HepG2 (cell line): ENCODE measurements around the gene DDX24. TPM values are rescaled to one million over a fixed set of nuclear protein-coding genes. Genes with fewer than 3 reads are reported as not detected.

Experiments
- ARNTL ChIP-seq: sonication (generic); formaldehyde crosslinking; IDR thresholded peaks from 2 replicates; pipeline ENCODE4 v1.4.0; 2020; ENCODE audit warnings: mild to moderate bottlenecking, missing genetic modification reagents
- DNMT1 ChIP-seq: sonication (generic); formaldehyde crosslinking; IDR thresholded peaks from 2 replicates; pipeline ENCODE4 v1.5.1; 2020; ENCODE audit warnings: mild to moderate bottlenecking, missing genetic modification reagents
- RARA ChIP-seq: IDR thresholded peaks from 2 replicates; pipeline ENCODE4 v1.6.1; 2016; ENCODE audit warnings: missing genetic modification reagents, missing compliant biosample characterization
- TEAD3 ChIP-seq: optimal IDR thresholded peaks from 2 replicates; pipeline ENCODE3; 2016; ENCODE audit warnings: borderline replicate concordance
- U2AF2 ChIP-seq: fragments of 200-400 bp; formaldehyde crosslinking; IDR thresholded peaks from 2 replicates; pipeline ENCODE4 v1.6.1; 2017; ENCODE audit warnings: low read depth, mild to moderate bottlenecking, low read length
- ZNF562 ChIP-seq: sonication (generic); formaldehyde crosslinking; IDR thresholded peaks from 2 replicates; pipeline ENCODE4 v1.8.0; 2022; ENCODE audit warnings: missing genetic modification reagents, borderline replicate concordance
- ZNF746 ChIP-seq: sonication (generic); formaldehyde crosslinking; IDR thresholded peaks from 2 replicates; pipeline ENCODE4 v1.8.0; 2022; ENCODE audit warnings: mild to moderate bottlenecking, missing genetic modification reagents
- ZNF792 ChIP-seq: IDR thresholded peaks from 2 replicates; pipeline ENCODE4 v1.6.1; 2016
- polyA plus RNA-seq, 8 experiments: library from polyadenylated mRNA; depleted of rRNA in 3 of 8; stranded (reverse) in 7 of 8; unstranded in 1 of 8; fragments of >200 nt; fragmentation: Illumina TruSeq in 4 of 8; extraction: Trizol in 4 of 8; gene quantifications; 2 replicates each; pipeline versions ENCODE4 v1.2.1 to v1.2.3, GENCODE V29; 2011 to 2016; ENCODE audit warnings: low read depth in 4 of 8, missing spikeins in 1 of 8, mixed read lengths in 1 of 8; ENCODE audit not compliant: insufficient read depth in 1 of 8
- total RNA-seq, 5 experiments: library from RNA; depleted of rRNA; stranded (reverse); fragments of >200 nt; fragmentation: Illumina TruSeq; extraction: Trizol; gene quantifications; 2 replicates each; pipeline ENCODE4 v1.2.3, GENCODE V29; 2016; ENCODE audit warnings: low read depth in 1 of 5
- TF ChIP-seq, protein P1 (sequence below): sonication (generic); formaldehyde crosslinking; IDR thresholded peaks from 2 replicates; pipeline ENCODE4 v1.4.0; 2020; ENCODE audit warnings: missing genetic modification reagents, borderline replicate concordance
- TF ChIP-seq, protein P2 (sequence below), 2 experiments: fragments of 450-650 bp in 1 of 2; sonication (generic) in 1 of 2; formaldehyde crosslinking in 1 of 2; IDR thresholded peaks; 2 replicates each; pipeline versions ENCODE4 v1.6.1 to v1.8.0; 2016 to 2022; ENCODE audit warnings: antibody characterized with exemption in 1 of 2, mild to moderate bottlenecking in 1 of 2, missing genetic modification reagents in 1 of 2
- TF ChIP-seq, protein P3 (sequence below): sonication (generic); formaldehyde crosslinking; IDR thresholded peaks from 2 replicates; pipeline ENCODE4 v1.4.0; 2020; ENCODE audit warnings: mild to moderate bottlenecking, missing genetic modification reagents
- TF ChIP-seq, protein P4 (sequence below): sonication (generic); formaldehyde crosslinking; IDR thresholded peaks from 2 replicates; pipeline ENCODE4 v1.4.0; 2020; ENCODE audit warnings: missing genetic modification reagents

DDX24 gene
- total and polyA plus RNA-seq, 2 of the 13 experiments (the other 11 are each of a cell fraction or from before 2014, with no cell fraction given): 67.3 to 149 TPM

DNA sequence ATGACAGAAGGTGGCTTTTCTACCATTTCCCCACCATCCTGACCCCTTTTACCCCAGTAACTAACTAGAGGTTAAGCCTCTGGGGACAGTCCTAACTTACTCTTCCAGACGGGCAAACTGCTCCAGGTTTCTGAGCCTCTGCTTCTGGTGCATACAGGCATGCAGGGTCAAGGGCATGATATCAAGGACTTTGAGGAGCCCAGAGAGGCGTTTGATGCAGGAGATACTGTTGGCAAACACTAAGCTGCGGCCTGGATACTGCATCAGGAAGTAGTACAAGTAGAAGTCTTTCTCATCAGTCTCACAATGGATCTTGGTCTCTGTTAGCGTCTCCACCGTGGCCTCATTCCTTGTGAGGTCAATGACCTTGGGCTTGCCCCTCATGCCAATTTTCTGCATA is 21.0 kb downstream of the DDX24 start (continued):
- TF ChIP-seq, protein P1, sequence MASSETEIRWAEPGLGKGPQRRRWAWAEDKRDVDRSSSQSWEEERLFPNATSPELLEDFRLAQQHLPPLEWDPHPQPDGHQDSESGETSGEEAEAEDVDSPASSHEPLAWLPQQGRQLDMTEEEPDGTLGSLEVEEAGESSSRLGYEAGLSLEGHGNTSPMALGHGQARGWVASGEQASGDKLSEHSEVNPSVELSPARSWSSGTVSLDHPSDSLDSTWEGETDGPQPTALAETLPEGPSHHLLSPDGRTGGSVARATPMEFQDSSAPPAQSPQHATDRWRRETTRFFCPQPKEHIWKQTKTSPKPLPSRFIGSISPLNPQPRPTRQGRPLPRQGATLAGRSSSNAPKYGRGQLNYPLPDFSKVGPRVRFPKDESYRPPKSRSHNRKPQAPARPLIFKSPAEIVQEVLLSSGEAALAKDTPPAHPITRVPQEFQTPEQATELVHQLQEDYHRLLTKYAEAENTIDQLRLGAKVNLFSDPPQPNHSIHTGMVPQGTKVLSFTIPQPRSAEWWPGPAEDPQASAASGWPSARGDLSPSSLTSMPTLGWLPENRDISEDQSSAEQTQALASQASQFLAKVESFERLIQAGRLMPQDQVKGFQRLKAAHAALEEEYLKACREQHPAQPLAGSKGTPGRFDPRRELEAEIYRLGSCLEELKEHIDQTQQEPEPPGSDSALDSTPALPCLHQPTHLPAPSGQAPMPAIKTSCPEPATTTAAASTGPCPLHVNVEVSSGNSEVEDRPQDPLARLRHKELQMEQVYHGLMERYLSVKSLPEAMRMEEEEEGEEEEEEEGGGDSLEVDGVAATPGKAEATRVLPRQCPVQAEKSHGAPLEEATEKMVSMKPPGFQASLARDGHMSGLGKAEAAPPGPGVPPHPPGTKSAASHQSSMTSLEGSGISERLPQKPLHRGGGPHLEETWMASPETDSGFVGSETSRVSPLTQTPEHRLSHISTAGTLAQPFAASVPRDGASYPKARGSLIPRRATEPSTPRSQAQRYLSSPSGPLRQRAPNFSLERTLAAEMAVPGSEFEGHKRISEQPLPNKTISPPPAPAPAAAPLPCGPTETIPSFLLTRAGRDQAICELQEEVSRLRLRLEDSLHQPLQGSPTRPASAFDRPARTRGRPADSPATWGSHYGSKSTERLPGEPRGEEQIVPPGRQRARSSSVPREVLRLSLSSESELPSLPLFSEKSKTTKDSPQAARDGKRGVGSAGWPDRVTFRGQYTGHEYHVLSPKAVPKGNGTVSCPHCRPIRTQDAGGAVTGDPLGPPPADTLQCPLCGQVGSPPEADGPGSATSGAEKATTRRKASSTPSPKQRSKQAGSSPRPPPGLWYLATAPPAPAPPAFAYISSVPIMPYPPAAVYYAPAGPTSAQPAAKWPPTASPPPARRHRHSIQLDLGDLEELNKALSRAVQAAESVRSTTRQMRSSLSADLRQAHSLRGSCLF (CRISPR knock-in tag): no peak
- no peak for TF ChIP-seq U2AF2
- TF ChIP-seq ZNF562 (CRISPR knock-in tag): no peak
- no peak for TF ChIP-seq ARNTL (CRISPR knock-in tag)
- TF ChIP-seq, protein P2, sequence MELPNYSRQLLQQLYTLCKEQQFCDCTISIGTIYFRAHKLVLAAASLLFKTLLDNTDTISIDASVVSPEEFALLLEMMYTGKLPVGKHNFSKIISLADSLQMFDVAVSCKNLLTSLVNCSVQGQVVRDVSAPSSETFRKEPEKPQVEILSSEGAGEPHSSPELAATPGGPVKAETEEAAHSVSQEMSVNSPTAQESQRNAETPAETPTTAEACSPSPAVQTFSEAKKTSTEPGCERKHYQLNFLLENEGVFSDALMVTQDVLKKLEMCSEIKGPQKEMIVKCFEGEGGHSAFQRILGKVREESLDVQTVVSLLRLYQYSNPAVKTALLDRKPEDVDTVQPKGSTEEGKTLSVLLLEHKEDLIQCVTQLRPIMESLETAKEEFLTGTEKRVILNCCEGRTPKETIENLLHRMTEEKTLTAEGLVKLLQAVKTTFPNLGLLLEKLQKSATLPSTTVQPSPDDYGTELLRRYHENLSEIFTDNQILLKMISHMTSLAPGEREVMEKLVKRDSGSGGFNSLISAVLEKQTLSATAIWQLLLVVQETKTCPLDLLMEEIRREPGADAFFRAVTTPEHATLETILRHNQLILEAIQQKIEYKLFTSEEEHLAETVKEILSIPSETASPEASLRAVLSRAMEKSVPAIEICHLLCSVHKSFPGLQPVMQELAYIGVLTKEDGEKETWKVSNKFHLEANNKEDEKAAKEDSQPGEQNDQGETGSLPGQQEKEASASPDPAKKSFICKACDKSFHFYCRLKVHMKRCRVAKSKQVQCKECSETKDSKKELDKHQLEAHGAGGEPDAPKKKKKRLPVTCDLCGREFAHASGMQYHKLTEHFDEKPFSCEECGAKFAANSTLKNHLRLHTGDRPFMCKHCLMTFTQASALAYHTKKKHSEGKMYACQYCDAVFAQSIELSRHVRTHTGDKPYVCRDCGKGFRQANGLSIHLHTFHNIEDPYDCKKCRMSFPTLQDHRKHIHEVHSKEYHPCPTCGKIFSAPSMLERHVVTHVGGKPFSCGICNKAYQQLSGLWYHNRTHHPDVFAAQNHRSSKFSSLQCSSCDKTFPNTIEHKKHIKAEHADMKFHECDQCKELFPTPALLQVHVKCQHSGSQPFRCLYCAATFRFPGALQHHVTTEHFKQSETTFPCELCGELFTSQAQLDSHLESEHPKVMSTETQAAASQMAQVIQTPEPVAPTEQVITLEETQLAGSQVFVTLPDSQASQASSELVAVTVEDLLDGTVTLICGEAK (IDR thresholded peaks at IDR 0.05): no peak
- TF ChIP-seq, protein P2 (CRISPR knock-in tag; IDR thresholded peaks at IDR 0.05): no peak
- TF ChIP-seq, protein P3, sequence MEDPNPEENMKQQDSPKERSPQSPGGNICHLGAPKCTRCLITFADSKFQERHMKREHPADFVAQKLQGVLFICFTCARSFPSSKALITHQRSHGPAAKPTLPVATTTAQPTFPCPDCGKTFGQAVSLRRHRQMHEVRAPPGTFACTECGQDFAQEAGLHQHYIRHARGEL: no peak
- no peak for TF ChIP-seq ZNF792 (CRISPR knock-in tag)
- peak; percentile 55 for TF ChIP-seq TEAD3 (CRISPR knock-in tag)
- no peak for TF ChIP-seq DNMT1
- TF ChIP-seq ZNF746 (CRISPR knock-in tag): no peak
- TF ChIP-seq, protein P4, sequence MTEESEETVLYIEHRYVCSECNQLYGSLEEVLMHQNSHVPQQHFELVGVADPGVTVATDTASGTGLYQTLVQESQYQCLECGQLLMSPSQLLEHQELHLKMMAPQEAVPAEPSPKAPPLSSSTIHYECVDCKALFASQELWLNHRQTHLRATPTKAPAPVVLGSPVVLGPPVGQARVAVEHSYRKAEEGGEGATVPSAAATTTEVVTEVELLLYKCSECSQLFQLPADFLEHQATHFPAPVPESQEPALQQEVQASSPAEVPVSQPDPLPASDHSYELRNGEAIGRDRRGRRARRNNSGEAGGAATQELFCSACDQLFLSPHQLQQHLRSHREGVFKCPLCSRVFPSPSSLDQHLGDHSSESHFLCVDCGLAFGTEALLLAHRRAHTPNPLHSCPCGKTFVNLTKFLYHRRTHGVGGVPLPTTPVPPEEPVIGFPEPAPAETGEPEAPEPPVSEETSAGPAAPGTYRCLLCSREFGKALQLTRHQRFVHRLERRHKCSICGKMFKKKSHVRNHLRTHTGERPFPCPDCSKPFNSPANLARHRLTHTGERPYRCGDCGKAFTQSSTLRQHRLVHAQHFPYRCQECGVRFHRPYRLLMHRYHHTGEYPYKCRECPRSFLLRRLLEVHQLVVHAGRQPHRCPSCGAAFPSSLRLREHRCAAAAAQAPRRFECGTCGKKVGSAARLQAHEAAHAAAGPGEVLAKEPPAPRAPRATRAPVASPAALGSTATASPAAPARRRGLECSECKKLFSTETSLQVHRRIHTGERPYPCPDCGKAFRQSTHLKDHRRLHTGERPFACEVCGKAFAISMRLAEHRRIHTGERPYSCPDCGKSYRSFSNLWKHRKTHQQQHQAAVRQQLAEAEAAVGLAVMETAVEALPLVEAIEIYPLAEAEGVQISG (CRISPR knock-in tag): 0 out of 2 replicates have a peak, but pooled peaks have one; percentile 21
- peak; percentile 72 for TF ChIP-seq RARA (CRISPR knock-in tag)
